ENCODE results near the gene SCN2A.
A peak's percentile ranks its signal among the peaks of the same experiment; 100 is the strongest.
"Not testable (repeated sequence)": the region's sequence is repeated elsewhere in the genome, so short reads cannot be mapped to it uniquely, and the experiment has no call there.

The SCN2A gene

DNA sequence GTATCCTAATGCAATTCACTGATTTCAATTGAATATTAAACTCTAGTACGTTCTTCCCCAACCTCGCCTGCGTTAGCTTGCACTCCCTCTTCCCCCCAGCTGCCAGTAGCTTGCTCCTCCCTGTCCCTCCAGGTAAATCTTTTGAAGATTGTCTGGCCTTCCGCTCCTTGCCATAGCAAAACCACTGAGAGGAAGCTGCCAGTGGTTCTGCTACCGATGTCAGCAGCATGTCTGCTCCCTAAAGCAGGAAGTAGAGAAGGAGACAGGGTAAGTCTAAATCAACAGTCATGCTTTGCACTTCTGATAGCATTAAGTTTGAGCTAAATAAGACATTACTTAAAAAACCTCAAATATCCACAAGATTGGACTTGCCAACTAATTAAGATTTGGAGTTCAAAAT, 89.1 kb downstream of the SCN2A start:
- DNase-seq (ENCODE audit: low spot score), result no peak

- not testable (repeated sequence) for DNase-seq (ENCODE audit: low spot score)
Observed at GRCh38 chr2:165344276-165344675, 105.1 kb downstream of the SCN2A start.

DNA sequence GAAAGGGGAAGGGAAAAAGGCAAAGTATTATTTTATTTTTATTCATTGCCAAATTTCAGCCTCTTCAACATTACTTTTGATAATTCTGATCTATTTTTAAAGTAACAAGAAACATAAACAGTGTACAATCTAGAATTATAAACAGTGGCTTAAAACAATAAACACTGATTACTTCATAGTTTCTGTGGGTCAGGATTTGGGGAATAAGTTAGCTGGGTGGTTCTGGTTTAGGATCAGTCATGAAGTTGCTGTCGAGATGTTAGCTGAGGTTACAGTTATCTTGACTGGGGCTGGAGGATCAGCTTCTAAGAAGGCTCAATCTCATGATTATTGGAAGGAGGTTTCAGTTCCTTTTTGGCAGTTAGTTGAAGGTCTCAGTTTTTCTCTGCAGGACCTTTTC, 109.2 kb downstream of the SCN2A start:
- DNase-seq (ENCODE audit: low spot score), result no peak

GRCh38 chr2:165349181-165349580, 110.0 kb downstream of the SCN2A start:
- DNase-seq (ENCODE audit: low spot score), result no peak

DNA sequence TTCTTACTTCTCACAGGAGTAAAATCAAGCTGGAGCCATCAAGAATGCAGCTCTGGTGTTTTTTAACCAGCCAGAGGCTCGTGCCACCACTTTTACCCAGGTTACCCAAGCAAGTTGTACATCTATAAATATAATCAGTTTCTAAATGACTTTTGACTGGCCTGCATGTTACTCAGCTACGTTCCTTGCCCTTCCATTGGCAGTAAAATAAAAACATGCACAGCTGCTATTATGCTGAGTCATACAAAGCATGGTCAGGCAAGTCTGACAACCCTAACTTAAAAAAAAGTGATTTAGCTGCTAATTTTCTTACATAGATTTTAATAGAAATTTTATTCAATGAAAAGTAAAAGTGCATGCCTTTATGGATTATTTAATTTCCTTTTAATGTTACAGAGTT, 118.5 kb downstream of the SCN2A start:
- peak; percentile 37 for DNase-seq (ENCODE audit: low spot score)

DNA sequence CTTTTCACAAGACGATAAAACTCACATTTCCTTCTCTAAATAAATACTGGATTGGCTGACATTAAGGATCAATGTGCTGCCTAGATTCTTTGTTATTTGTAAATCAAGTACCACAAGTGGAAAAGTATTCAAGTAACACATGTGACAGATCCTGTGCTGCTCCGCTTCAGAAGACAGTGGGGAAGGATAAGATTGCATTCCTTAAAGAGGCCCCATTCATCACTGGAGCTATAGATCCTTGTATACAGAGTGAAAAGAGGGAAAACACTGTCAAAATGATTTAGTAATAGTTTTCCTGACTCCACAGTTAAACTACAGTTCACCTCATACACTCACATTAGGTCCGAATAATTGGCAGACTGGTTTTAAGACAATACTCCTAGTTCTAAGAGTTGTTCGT, 122.3 kb downstream of the SCN2A start:
- DNase-seq (ENCODE audit: low spot score), result no peak

DNA sequence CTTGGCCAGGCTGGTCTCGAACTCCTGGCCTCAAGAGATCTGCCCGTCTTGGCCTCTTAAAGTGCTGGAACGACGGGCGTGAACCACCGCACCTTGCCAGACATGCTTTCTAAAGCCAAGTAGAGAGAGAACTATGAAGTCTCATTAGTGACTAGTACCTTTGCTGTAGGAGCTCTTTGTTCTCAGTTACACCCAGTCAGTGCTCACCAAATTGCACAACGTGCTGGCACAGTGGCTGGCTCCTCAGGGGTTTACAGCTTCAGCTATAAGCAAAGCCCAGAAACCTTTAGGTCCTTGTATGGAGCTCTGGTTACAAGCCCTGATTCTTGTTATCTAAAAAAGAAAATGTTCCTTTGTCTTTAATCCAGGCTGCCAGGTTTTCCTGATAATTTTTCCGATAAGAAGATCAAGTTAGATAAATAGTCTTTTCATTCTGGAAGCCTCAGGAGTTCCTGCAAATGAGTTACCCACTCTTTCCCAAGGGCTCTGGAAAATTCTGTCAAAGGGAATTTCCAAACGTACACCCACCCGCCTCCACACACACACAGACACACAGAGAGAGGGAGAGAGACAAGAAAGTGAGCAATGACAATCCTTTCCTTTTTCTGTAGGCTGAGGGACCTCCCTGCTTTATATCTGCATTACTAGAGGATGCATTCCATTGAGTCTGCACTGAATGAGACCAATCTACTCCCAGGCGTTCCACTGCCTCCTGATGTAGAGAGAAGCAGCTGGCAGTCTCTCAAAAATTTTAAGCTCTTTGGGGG, 130.1 kb downstream of the SCN2A start:
- no peak for DNase-seq (ENCODE audit: low spot score)

DNA sequence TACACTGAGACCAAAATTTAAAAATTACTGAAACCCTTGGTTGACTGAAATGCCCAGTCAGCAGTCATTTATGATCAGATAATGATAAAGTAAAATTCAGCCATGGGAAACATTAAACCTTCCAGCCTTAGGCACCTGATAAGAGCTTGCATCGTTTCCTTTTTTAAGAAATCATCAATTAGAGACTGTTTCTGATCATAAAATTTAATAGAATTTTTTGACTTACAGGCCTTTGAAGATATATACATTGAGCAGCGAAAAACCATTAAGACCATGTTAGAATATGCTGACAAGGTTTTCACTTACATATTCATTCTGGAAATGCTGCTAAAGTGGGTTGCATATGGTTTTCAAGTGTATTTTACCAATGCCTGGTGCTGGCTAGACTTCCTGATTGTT, 130.7 kb downstream of the SCN2A start:
- no peak for DNase-seq (ENCODE audit: low spot score)

GRCh38 chr2:165371356-165371755, 132.1 kb downstream of the SCN2A start:
- DNase-seq (ENCODE audit: low spot score), result no peak

- no peak for DNase-seq (ENCODE audit: low spot score)
Observed at GRCh38 chr2:165373278-165374010, 134.2 kb downstream of the SCN2A start.

DNA sequence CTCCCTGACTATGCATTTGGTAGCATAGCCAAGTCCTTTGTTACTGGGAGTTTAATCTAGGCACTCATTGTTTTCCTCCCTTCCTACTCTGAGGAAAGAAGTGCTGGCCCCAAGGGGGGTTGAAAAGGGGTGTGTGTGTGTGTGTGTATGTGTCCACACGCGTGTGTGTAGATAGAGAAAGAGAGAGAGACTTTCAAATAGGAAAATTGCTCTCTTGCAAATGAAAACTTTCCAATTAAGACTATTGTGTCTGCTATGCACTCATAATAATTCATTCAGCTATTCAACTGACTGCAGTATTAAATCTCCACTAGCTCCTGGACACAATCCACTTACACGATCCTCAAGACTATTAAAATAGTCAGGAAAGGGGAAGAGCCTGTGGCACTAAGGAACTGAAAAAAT, 137.4 kb downstream of the SCN2A start:
- no peak for DNase-seq (ENCODE audit: low spot score)

GRCh38 chr2:165382362-165382761, 143.1 kb downstream of the SCN2A start:
- no peak for DNase-seq (ENCODE audit: low spot score)

DNA sequence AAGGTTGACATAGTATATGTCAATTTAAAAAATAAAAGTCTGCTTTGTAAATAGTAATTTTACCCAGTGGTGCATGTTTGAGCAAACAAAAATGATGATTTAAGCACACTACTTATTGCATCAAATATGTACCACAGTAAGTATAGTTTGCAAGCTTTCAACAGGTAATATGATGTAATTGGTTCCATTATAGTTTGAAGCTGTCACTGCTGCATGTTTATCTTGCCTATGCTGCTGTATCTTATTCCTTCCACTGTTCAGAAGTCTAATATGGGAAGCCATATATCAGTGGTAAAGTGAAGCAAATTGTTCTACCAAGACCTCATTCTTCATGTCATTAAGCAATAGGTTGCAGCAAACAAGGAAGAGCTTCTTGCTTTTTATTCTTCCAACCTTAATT, 151.7 kb downstream of the SCN2A start:
- DNase-seq (ENCODE audit: low spot score), result no peak

GRCh38 chr2:165391791-165392190, 152.6 kb downstream of the SCN2A start:
- no peak for DNase-seq (ENCODE audit: low spot score)

DNA sequence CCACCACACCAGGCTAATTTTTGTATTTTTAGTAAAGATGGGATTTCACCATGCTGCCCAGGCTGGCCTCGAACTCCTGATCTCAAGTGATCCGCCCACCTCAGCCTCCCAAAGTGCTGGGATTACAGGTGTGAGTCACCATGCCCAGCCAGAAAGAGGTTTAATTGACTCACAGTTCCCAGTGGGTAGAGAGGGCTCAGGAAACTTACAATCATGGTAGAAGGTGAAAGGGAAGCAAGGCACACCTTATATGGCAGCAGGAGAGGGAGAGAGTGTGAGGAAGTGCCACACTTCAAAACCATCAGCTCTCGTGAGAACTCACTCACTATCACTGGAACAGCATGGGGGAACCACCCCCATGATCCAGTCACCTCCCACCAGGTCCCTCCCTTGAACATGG, 159.4 kb downstream of the SCN2A start:
- not testable (repeated sequence) for DNase-seq (ENCODE audit: low spot score)

DNA sequence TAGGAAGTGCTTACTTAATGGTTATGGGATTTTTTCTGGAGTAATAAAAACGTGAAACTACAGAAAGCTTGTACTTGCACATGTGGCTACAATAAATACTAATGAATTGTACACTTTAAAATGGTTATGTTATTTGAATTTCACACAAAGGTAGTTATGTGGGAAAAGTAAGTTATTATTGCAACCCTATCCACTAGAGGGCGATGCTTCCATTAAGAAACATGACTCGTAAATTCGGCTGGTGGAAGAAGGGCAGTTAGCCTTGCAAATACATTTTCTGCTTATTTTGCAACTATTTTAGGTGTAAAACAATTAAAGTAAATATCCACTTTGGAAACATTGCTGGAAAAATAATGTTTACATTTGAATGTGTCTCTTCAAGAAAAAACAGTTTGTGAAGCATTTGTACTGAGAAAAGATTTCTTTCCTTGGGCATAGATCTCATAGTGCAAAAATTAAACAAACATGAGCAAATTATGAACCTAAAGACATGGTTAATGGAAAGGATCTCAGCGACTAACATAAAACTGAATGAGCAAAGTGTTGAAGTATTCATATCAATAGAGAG, 162.2 kb downstream of the SCN2A start:
- DNase-seq (ENCODE audit: low spot score), result peak; percentile 17

DNA sequence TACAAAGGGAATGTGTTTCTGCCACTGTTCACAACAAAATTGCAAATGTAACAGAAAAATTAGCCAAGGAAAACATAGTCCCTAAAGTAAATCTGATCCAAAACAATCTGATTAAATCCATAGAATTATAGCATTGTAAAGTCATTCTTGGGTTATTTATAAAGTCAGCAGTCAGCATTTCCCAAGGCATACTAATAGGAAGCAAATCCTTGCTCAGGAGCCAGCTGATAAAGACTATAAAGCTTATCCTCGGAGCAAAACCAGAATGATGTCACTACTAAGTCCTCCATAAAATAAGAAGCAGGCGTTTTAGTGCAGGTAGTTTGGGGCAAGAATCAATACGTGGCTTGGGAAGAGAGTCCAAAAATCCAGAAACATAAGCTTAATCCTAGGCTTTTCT, 162.9 kb downstream of the SCN2A start:
- no peak for DNase-seq (ENCODE audit: low spot score)

- DNase-seq (ENCODE audit: low spot score), result no peak
Observed at GRCh38 chr2:165406173-165406572, 167.0 kb downstream of the SCN2A start.

- DNase-seq (ENCODE audit: low spot score), result no peak
Observed at GRCh38 chr2:165407466-165407865, 168.3 kb downstream of the SCN2A start.

DNA sequence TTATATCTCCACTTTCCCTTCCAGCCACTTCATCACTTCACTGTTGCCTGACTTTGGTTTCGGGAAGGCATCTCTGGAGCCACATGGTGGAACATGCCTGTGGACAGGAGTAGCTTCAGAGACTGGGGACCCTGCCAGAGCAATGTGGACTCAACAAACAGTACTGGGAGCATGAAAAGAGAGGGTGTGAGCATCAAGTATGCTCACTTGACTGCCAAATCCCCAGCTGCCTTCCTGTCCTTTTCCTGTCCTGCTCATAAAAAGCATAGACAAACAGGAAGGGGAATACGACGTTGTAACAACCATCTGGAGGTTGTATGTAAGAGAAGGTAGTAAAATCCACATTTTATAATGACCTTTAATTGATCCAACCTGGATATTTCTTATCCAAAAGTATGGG, 169.0 kb downstream of the SCN2A start:
- DNase-seq (ENCODE audit: low spot score), result no peak

- no peak for DNase-seq (ENCODE audit: low spot score)
Observed at GRCh38 chr2:165410276-165410675, 171.1 kb downstream of the SCN2A start.

DNA sequence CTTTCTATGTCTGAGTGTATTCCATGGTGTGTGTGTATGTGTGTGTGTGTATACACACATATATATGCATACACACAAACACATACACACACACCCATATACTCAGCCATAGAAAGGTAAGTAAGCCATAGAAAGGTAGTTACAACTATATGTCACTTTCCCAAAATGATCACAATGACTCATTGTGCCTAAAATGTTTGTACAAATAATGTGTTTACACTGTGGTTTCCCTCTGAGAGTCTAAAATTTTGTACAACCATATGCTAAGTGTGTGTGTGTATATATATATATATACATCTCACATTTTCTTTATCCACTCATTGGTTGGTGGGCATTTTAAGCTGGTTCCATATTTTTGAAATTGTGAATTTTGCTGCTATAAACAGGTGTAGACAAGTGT, 175.0 kb downstream of the SCN2A start:
- no peak for DNase-seq (ENCODE audit: low spot score)

GRCh38 chr2:165417009-165417408, 177.8 kb downstream of the SCN2A start:
- DNase-seq (ENCODE audit: low spot score), result no peak
